HEK293T (cell line): ENCODE measurements around the gene SMIM36.

ENCODE experiments used
- CTCF ChIA-PET: fragments of 350-600 bp; formaldehyde crosslinking; extraction: SDS; loops from one replicate; lab custom pipeline; 2021; ENCODE audit warnings: antibody characterized with exemption, inconsistent platforms; lab: Yijun Ruan, JAX
- POLR2A ChIA-PET: fragments of 350-600 bp; formaldehyde crosslinking; extraction: SDS; loops from one replicate; lab custom pipeline; 2020; ENCODE audit warnings: antibody characterized with exemption, inconsistent platforms; lab: Yijun Ruan, JAX
- DNase-seq: peaks from one replicate; pipeline ENCODE4 v3.0.0; 2012; ENCODE audit warnings: mixed read lengths; ENCODE audit errors: extremely low spot score
- ARNT ChIP-seq: fragments of 450-650 bp; IDR thresholded peaks from 2 replicates; pipeline ENCODE4 v1.6.1; 2017; ENCODE audit warnings: mild to moderate bottlenecking
- BHLHE40 ChIP-seq: fragments of 450-650 bp; IDR thresholded peaks from 2 replicates; pipeline ENCODE4 v1.6.1; 2016; ENCODE audit warnings: mild to moderate bottlenecking, moderate library complexity, borderline replicate concordance
- CTBP1 ChIP-seq: fragments of 450-650 bp; IDR thresholded peaks from 2 replicates; pipeline ENCODE4 v1.6.1; 2016; ENCODE audit warnings: borderline replicate concordance
- ELF4 ChIP-seq: fragments of 450-650 bp; IDR thresholded peaks from 2 replicates; pipeline ENCODE4 v1.6.1; 2017; ENCODE audit warnings: antibody characterized with exemption
- FOXA1 ChIP-seq: fragments of 450-650 bp; IDR thresholded peaks from 2 replicates; pipeline ENCODE4 v1.6.1; 2016; ENCODE audit warnings: mild to moderate bottlenecking
- FOXK2 ChIP-seq: fragments of 450-650 bp; IDR thresholded peaks from 2 replicates; pipeline ENCODE4 v1.6.1; 2016; ENCODE audit warnings: mild to moderate bottlenecking
- FOXM1 ChIP-seq: fragments of 450-650 bp; IDR thresholded peaks from 2 replicates; pipeline ENCODE4 v1.6.1; 2017; ENCODE audit warnings: mild to moderate bottlenecking, borderline replicate concordance
- HDGF ChIP-seq: fragments of 450-650 bp; IDR thresholded peaks from 2 replicates; pipeline ENCODE4 v1.6.1; 2017; ENCODE audit warnings: antibody characterized with exemption, borderline replicate concordance
- L3MBTL2 ChIP-seq: fragments of 450-650 bp; conservative IDR thresholded peaks from 2 replicates; pipeline ENCODE4 v1.6.1; 2016; ENCODE audit warnings: mild to moderate bottlenecking
- LEF1 ChIP-seq: fragments of 450-650 bp; IDR thresholded peaks from 2 replicates; pipeline ENCODE4 v1.6.1; 2017; ENCODE audit warnings: mild to moderate bottlenecking, borderline replicate concordance
- NFRKB ChIP-seq: fragments of 450-650 bp; IDR thresholded peaks from 2 replicates; pipeline ENCODE4 v1.6.1; 2016; ENCODE audit warnings: mild to moderate bottlenecking, moderate library complexity
- SP1 ChIP-seq: fragments of 450-650 bp; IDR thresholded peaks from 2 replicates; pipeline ENCODE4 v1.6.1; 2017
- SUZ12 ChIP-seq: fragments of 450-650 bp; IDR thresholded peaks from 2 replicates; pipeline ENCODE4 v1.6.1; 2016; ENCODE audit warnings: mild to moderate bottlenecking
- TARDBP ChIP-seq: fragments of 450-650 bp; IDR thresholded peaks from 2 replicates; pipeline ENCODE4 v1.6.1; 2016
- ZNF384 ChIP-seq: fragments of 450-650 bp; IDR thresholded peaks from 2 replicates; pipeline ENCODE4 v1.6.1; 2016
- TF ChIP-seq, protein P1 (sequence below): fragments of 450-650 bp; IDR thresholded peaks from 2 replicates; pipeline ENCODE4 v1.6.1; 2016

SMIM36 gene

GRCh38 chr17:55436224-55437158 lies 74.8 kb downstream of the SMIM36 start:
- CTCF ChIA-PET: no interaction called here
- DNase-seq: no peak
- POLR2A ChIA-PET: interaction anchor here (1.2 kb wide), 1 partner anchor 15 kb away, joined by 5 read pairs; the partner anchor contains the start of gene MMD
- TF ChIP-seq HDGF: no peak

- ChIA-PET POLR2A (no interaction called here), CTCF (interaction anchor here (0.6 kb wide), 1 partner anchor 465 kb away, joined by 4 read pairs; no protein-coding TSS in a partner anchor)
- DNase-seq: no peak
- TF ChIP-seq FOXA1: no peak
- no peak for TF ChIP-seq SP1
- TF ChIP-seq ARNT: no peak
- TF ChIP-seq FOXK2: no peak
- TF ChIP-seq, protein P1, sequence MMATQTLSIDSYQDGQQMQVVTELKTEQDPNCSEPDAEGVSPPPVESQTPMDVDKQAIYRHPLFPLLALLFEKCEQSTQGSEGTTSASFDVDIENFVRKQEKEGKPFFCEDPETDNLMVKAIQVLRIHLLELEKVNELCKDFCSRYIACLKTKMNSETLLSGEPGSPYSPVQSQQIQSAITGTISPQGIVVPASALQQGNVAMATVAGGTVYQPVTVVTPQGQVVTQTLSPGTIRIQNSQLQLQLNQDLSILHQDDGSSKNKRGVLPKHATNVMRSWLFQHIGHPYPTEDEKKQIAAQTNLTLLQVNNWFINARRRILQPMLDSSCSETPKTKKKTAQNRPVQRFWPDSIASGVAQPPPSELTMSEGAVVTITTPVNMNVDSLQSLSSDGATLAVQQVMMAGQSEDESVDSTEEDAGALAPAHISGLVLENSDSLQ: no peak
- no peak for TF ChIP-seq FOXM1
- TF ChIP-seq ELF4: no peak
- TF ChIP-seq NFRKB: no peak
- TF ChIP-seq LEF1: no peak
- no peak for TF ChIP-seq HDGF
- no peak for TF ChIP-seq TARDBP
Measured at GRCh38 chr17:55435408-55435807, 75.8 kb downstream of the SMIM36 start.

DNA sequence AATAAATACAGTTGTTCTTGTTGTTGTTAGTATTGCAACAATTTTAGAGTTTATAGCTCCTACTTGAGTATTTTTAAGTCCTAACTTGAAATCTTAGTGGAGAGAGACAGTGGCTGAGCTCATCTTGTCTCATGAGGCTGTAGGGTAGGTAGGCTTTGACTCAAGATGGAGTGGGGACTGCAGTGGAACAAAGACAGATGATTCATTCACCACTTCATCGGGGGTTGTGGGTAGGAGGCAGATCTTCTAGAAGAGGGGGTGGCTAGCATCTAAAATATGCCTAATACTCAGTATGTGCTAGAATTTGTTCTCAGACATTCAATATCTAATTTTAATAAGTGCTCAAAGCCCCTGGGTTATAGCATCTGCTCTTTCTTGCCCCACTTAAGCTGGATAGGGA lies 76.5 kb downstream of the SMIM36 start:
- TF ChIP-seq, protein P1: no peak
- TF ChIP-seq LEF1: no peak
- no peak for TF ChIP-seq HDGF
- TF ChIP-seq SUZ12: no peak
- TF ChIP-seq ZNF384: no peak
- no peak for TF ChIP-seq ELF4
- no peak for TF ChIP-seq FOXK2
- TF ChIP-seq L3MBTL2: no peak
- TF ChIP-seq BHLHE40: no peak
- POLR2A ChIA-PET: no interaction called here
- DNase-seq: no peak
- CTCF ChIA-PET: no interaction called here

DNA sequence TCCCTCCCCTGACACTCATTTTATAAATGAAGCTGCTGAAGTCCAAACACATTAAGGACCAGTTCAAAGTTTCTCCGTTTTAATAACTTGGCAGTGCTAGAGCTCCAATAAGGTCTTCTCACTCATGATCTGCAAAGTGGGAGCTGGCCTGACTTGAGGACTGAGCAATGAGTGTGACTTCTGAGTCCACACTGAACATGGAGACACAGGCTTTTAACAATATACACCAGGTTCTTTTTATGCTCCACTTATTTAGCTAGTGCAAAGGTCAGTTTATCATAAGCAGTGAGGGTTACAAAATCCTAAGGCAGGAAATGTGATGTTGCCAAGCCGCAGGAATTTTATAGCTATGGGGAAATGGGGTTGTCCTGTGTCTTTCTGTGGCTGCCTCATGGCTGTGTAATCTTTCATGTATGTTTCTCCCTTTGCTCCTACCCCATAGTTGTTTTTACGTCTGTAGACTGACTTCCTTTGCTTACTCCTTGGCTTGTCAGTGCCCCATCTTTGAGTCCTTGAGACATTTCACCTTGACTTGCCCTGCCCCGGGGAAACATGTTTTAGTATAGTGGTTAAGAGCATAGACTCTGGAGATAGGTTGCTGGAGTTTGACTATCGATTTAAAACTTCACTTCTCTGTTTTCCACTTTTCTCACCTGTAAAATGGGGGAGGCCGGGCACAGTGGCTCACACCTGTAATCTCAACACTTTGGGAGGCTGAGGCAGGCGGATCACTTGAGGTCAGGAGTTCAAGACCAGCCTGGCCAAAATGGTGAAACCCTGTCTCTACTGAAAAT lies 77.4 kb downstream of the SMIM36 start:
- no peak for DNase-seq
- POLR2A ChIA-PET: interaction anchor here (0.9 kb wide), 1 partner anchor 12 kb away, joined by 3 read pairs; the partner anchor contains the start of gene MMD
- TF ChIP-seq, protein P1: no peak
- TF ChIP-seq HDGF (no peak), SUZ12 (no peak), LEF1 (no peak), NFRKB (no peak), CTBP1 (no peak), SP1 (no peak), FOXM1 (no peak), TARDBP (no peak), ZNF384 (no peak), BHLHE40 (no peak), L3MBTL2 (no peak), FOXA1 (no peak)
- CTCF ChIA-PET: no interaction called here

DNA sequence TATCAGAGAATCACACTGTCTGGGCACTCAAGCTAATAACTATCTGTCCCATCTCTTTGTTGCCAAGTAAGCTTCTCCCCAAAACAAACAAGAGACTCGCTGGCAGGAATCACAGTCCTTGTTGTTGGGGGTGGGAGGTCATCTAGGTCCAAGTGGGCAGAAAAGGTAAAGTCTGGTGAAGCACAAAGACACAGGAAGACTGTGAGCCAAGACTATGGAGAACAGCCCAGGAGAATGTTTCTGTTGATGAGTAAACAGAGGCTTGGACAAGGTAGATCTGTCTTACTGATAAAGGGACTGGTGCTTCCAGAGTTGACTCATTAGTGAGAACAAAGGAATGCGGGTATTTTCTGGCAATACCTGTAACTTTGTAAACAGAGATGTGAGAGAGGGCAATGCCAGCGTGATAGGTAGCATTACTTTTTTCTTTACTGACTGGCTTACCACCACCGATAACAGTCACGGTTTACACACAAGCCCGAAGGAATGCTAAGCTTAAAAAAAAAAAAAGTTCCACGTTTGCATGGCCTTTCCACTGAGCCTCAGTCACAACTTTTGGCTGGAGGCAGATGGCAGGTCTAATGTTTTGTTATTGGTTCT lies 78.1 kb downstream of the SMIM36 start:
- TF ChIP-seq FOXA1: no peak
- TF ChIP-seq SUZ12: no peak
- TF ChIP-seq HDGF: no peak
- TF ChIP-seq FOXK2: no peak
- no peak for TF ChIP-seq L3MBTL2
- POLR2A ChIA-PET: interaction anchor here (0.9 kb wide), 1 partner anchor 12 kb away, joined by 3 read pairs; the partner anchor contains the start of gene MMD
- DNase-seq: no peak
- CTCF ChIA-PET: no interaction called here
